ENCODE measurements around the gene PARVB. TPM values are rescaled to one million over a fixed set of nuclear protein-coding genes. Genes with fewer than 3 reads are reported as not detected.

The PARVB gene
- polyA plus RNA-seq, 1 experiment = 65.8 TPM

DNA sequence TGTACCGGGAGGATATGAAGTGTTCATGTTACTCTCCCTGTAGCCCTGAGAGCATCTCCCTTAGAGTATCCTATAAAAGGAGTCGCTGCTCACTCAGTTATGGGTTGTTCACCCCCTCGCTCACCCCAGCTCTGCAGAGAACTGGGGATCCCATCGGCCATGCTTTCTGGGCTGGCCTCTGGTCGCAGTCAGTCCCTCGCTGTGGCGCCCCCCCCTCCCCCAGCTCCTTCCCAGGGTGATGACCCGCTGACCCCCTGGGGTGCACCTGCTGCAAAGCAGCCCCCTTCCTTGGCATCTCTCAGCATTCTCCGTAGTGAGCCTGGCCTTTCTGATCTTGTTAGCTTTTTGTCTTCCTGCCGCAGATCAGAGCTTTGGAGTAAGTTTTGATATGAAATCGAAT lies 146.4 kb downstream of the PARVB start:
- ChIA-PET POLR2A (no interaction called here), CTCF (interaction anchor here (0.9 to 1.0 kb wide), 2 partner anchors 8 to 14 kb away, joined by 3 read pairs; no protein-coding TSS in a partner anchor)
- DNase-seq (ENCODE audit: low read depth) = no peak

DNA sequence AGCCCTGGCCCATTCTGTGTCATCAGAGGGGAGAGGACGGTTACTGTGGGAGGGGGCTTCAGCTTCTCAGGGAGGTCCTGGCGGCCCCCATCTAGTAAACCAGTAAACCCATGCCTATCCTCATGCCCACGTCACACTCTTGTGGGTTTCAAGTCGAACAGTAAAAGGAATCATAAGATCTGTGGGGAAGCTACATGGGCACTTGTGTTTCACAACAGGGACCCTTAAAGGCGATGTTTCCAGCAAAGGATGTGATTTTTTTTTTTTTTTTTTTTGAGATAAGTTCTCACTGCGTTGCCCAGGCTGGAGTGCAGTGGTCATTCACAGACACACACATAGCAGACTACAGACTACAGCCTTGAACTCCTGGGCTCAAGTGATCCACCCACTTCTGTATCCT lies 147.5 kb downstream of the PARVB start:
- Histone ChIP-seq H3K4me3 (ENCODE audit: low read depth, low read length) (no peak overlapping the region), H3K27me3 (ENCODE audit: control insufficient read depth, insufficient read depth, low read length) (no peaks in the 10 kb centered on the region), H3K36me3 (ENCODE audit: control insufficient read depth, insufficient read depth, low read length) (no peaks in the 10 kb centered on the region)
- TF ChIP-seq, protein P1, sequence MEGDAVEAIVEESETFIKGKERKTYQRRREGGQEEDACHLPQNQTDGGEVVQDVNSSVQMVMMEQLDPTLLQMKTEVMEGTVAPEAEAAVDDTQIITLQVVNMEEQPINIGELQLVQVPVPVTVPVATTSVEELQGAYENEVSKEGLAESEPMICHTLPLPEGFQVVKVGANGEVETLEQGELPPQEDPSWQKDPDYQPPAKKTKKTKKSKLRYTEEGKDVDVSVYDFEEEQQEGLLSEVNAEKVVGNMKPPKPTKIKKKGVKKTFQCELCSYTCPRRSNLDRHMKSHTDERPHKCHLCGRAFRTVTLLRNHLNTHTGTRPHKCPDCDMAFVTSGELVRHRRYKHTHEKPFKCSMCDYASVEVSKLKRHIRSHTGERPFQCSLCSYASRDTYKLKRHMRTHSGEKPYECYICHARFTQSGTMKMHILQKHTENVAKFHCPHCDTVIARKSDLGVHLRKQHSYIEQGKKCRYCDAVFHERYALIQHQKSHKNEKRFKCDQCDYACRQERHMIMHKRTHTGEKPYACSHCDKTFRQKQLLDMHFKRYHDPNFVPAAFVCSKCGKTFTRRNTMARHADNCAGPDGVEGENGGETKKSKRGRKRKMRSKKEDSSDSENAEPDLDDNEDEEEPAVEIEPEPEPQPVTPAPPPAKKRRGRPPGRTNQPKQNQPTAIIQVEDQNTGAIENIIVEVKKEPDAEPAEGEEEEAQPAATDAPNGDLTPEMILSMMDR (IDR thresholded peaks at IDR 0.05; ENCODE audit: insufficient read depth, low read depth, low read length) = no peak
- ChIA-PET CTCF (interaction anchor here (0.9 kb wide), 1 partner anchor 15 kb away, joined by 3 read pairs; no protein-coding TSS in a partner anchor), POLR2A (no interaction called here)
- no peak for DNase-seq (ENCODE audit: low read depth)

More for the DNA sequence above, 146.4 kb downstream of the PARVB start:
- H3K4me3 ChIP-seq (ENCODE audit: low read depth, low read length) = no peak overlapping the region
- TF ChIP-seq, protein P1 (IDR thresholded peaks at IDR 0.05; ENCODE audit: insufficient read depth, low read depth, low read length) = no peak
- H3K36me3 ChIP-seq (ENCODE audit: control insufficient read depth, insufficient read depth, low read length) = no peaks in the 10 kb centered on the region; the same call in 1 of the 2 replicates
- H3K27me3 ChIP-seq (ENCODE audit: control insufficient read depth, insufficient read depth, low read length) = no peaks in the 10 kb centered on the region

DNA sequence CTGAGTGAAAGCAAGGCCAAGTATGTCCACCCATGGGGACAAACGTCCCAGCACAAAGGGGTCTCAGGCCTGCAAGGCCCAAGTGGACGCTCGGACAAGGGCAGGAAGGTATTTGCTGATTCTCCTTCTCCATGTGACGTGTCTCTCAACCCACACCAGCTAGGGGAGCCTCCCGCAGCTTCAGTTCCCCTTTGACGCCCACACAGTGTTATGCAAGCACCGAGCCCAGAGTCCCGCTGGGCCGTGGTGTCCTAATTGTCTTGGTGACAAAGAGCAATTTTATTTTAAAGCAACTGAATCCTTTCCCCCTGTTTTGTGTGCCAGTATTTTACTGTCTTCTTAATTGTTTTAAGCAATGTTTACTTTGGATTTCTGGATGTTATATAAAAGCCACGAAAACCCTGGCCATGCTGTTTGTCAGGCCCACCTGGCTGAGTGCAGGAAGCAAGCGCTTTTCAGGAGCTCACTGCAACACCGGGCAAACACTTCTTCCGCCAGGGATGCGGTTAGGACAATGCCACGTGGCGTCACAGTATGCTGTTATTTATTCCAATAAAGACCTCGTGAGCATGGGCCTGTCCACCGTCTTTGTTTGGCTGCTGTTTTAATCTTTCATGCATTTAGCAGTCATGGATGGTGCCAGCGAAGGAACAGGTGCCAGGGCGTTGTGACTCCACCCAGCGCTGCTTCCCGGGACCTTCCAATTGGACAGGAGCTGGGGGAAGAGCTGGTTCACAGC lies 148.4 kb downstream of the PARVB start:
- POLR2A ChIA-PET = no interaction called here
- DNase-seq (ENCODE audit: low read depth) = no peak

DNA sequence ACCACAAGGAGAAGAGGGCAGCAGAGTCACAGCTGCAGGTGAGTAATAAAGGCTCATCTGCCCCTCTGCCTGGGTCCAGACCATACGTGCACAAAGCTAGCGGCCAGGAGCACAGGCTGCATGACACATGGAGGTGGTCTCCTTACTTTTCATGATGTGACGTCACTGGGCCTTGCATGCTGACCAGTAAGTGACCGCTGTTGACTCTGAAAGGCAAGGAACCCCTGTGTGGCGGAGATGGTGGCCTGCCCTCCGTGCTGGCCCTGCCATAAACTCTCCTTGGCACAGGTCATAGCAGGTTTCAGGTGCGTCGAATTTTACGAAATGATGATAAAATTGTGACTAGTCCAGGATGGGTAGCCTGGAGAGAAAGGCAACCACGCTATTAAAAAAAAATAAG lies 149.1 kb downstream of the PARVB start:
- Histone ChIP-seq H3K36me3 (ENCODE audit: control insufficient read depth, insufficient read depth, low read length) (no peaks in the 10 kb centered on the region), H3K27me3 (ENCODE audit: control insufficient read depth, insufficient read depth, low read length) (no peaks in the 10 kb centered on the region), H3K4me3 (ENCODE audit: low read depth, low read length) (no peak overlapping the region)
- no peak for DNase-seq (ENCODE audit: low read depth)
- ChIA-PET POLR2A (no interaction called here), CTCF (no interaction called here)
- TF ChIP-seq, protein P1 (IDR thresholded peaks at IDR 0.05; ENCODE audit: insufficient read depth, low read depth, low read length) = no peak

More for the DNA sequence above, 148.4 kb downstream of the PARVB start:
- TF ChIP-seq, protein P1 (IDR thresholded peaks at IDR 0.05; ENCODE audit: insufficient read depth, low read depth, low read length) = no peak
- H3K27me3 ChIP-seq (ENCODE audit: control insufficient read depth, insufficient read depth, low read length) = no peaks in the 10 kb centered on the region
- no peaks in the 10 kb centered on the region for H3K36me3 ChIP-seq (ENCODE audit: control insufficient read depth, insufficient read depth, low read length)
- H3K4me3 ChIP-seq (ENCODE audit: low read depth, low read length) = no peak overlapping the region
- CTCF ChIA-PET = interaction anchor here (0.5 kb wide), 1 partner anchor 86 kb away, joined by 3 read pairs; no protein-coding TSS in a partner anchor

DNA sequence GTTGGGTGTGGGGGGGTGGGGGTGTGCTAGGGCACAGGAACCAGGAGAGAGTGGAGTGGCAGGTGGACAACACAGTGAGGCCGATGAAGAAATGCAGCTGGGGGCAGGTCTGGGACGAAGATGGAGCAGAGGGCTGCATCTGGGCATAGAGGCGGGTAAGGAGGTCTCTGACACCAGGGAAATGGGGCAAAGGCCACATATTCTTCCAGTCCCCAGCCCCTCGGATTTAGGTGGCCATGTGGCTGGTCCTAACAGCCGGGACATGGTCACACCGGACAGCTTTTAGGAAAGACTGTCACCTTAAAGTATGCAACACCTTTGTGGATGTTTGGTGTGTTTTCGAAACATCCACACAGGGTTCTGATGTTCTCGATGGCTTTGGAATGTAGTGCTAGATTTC lies 151.6 kb downstream of the PARVB start:
- Histone ChIP-seq H3K36me3 (ENCODE audit: control insufficient read depth, insufficient read depth, low read length) (no peaks in the 10 kb centered on the region), H3K27me3 (ENCODE audit: control insufficient read depth, insufficient read depth, low read length) (peaks cover 7% of the 10 kb centered on the region), H3K4me3 (ENCODE audit: low read depth, low read length) (no peak overlapping the region)
- TF ChIP-seq, protein P1 (IDR thresholded peaks at IDR 0.05; ENCODE audit: insufficient read depth, low read depth, low read length) = no peak
- ChIA-PET CTCF (no interaction called here), POLR2A (no interaction called here)
- no peak for DNase-seq (ENCODE audit: low read depth)

All from BJ (cell line).